ENCODE results near the gene EVPL. TPM values are rescaled to one million over a fixed set of nuclear protein-coding genes. Genes with fewer than 3 reads are reported as not detected.

EVPL gene
- total RNA-seq, 1 donor from 2014 or later, result 0.16 TPM

- no peak for DNase-seq (ENCODE audit: low spot score)
Observed at GRCh38 chr17:76018801-76019200, 8.3 kb downstream of the EVPL start.

- DNase-seq (ENCODE audit: low spot score), result no peak
Observed at GRCh38 chr17:76018340-76018680, 8.8 kb downstream of the EVPL start.

- DNase-seq (ENCODE audit: low spot score), result no peak
Observed at GRCh38 chr17:76017481-76018339, 9.4 kb downstream of the EVPL start.

- DNase-seq (ENCODE audit: low spot score), result no peak
Observed at GRCh38 chr17:76014925-76015261, 12.2 kb downstream of the EVPL start.

- no peak for DNase-seq (ENCODE audit: low spot score)
Observed at GRCh38 chr17:76014100-76014924, 12.8 kb downstream of the EVPL start.

GRCh38 chr17:76013377-76013932 is 13.7 kb downstream of the EVPL start:
- no peak for DNase-seq (ENCODE audit: low spot score)

GRCh38 chr17:76011951-76012350 is 15.2 kb downstream of the EVPL start:
- no peak for DNase-seq (ENCODE audit: low spot score)

- no peak for DNase-seq (ENCODE audit: low spot score)
Observed at GRCh38 chr17:76009969-76010661, 17.0 kb downstream of the EVPL start.

GRCh38 chr17:76009447-76009846 is 17.7 kb downstream of the EVPL start:
- DNase-seq (ENCODE audit: low spot score), result no peak

- DNase-seq (ENCODE audit: low spot score), result no peak
Observed at GRCh38 chr17:76008630-76009425, 18.3 kb downstream of the EVPL start.

- no peak for DNase-seq (ENCODE audit: low spot score)
Observed at GRCh38 chr17:76008208-76008607, 18.9 kb downstream of the EVPL start.

GRCh38 chr17:76007850-76008165 is 19.3 kb downstream of the EVPL start:
- no peak for DNase-seq (ENCODE audit: low spot score)

GRCh38 chr17:76007131-76007849 is 19.8 kb downstream of the EVPL start:
- no peak for DNase-seq (ENCODE audit: low spot score)

- no peak for DNase-seq (ENCODE audit: low spot score)
Observed at GRCh38 chr17:76005263-76006149, 21.6 kb downstream of the EVPL start.

- no peak for DNase-seq (ENCODE audit: low spot score)
Observed at GRCh38 chr17:76004750-76005262, 22.3 kb downstream of the EVPL start.

GRCh38 chr17:76003915-76004314 is 23.2 kb downstream of the EVPL start:
- DNase-seq (ENCODE audit: low spot score), result no peak

- no peak for DNase-seq (ENCODE audit: low spot score)
Observed at GRCh38 chr17:76002100-76002499, 25.0 kb downstream of the EVPL start.

GRCh38 chr17:76000755-76001521 is 26.2 kb downstream of the EVPL start, which contains the start of gene CDK3:
CDK3 (plus strand) TSS chr17:76000855; CDS start chr17:76001426, 571 bp downstream.
- no peak for DNase-seq (ENCODE audit: low spot score)

Measured in mesenteric fat pad (tissue), 1 donor.